H9 (cell line): Measurements from ENCODE around the gene SMARCC2. TPM values are rescaled to one million over a fixed set of nuclear protein-coding genes. Genes with fewer than 3 reads are reported as not detected.

ENCODE experiments used
- DNase-seq: peaks from one replicate; pipeline ENCODE4 v3.0.0-alpha.2; 2017
- H2AFZ ChIP-seq: one replicate; pipeline ENCODE4 v1.6.1; 2013; ENCODE audit warnings: mild to moderate bottlenecking, low read length, control low read depth, moderate library complexity
- H2AK5ac ChIP-seq: 2 replicates; pipeline ENCODE4 v1.6.1; 2013; ENCODE audit warnings: low read length, control low read depth, mixed read lengths; ENCODE audit not compliant: insufficient read length
- H2BK120ac ChIP-seq: one replicate; pipeline ENCODE4 v1.6.1; 2013; ENCODE audit warnings: low read depth, mild to moderate bottlenecking, low read length, control low read depth, inconsistent platforms; ENCODE audit not compliant: poor library complexity, severe bottlenecking
- H2BK12ac ChIP-seq: 2 replicates; pipeline ENCODE4 v1.6.1; 2013; ENCODE audit warnings: low read length, control low read depth, mixed read lengths, low read depth; ENCODE audit not compliant: insufficient read length
- H2BK15ac ChIP-seq: 2 replicates; pipeline ENCODE4 v1.6.1; 2013; ENCODE audit warnings: low read depth, low read length, control low read depth
- H2BK20ac ChIP-seq: one replicate; pipeline ENCODE4 v1.6.1; 2013; ENCODE audit warnings: low read depth, mild to moderate bottlenecking, low read length, control low read depth, inconsistent platforms; ENCODE audit not compliant: poor library complexity, severe bottlenecking
- H2BK5ac ChIP-seq: 2 replicates; pipeline ENCODE4 v1.6.1; 2013; ENCODE audit warnings: low read length, control low read depth, mixed read lengths; ENCODE audit not compliant: insufficient read length
- H3K14ac ChIP-seq: 2 replicates; pipeline ENCODE4 v1.6.1; 2013; ENCODE audit warnings: low read length, control low read depth; ENCODE audit not compliant: insufficient read depth
- H3K18ac ChIP-seq: 2 replicates; pipeline ENCODE4 v1.6.1; 2013; ENCODE audit warnings: low read depth, mild to moderate bottlenecking, mixed read lengths, low read length, control low read depth; ENCODE audit not compliant: insufficient read length
- H3K23ac ChIP-seq: 2 replicates; pipeline ENCODE4 v1.6.1; 2013; ENCODE audit warnings: low read length, control low read depth, mixed read lengths, low read depth; ENCODE audit not compliant: insufficient read length
- H3K23me2 ChIP-seq: 2 replicates; pipeline ENCODE4 v1.6.1; 2013; ENCODE audit warnings: low read depth, mild to moderate bottlenecking, mixed read lengths, low read length, control low read depth; ENCODE audit not compliant: insufficient read length, poor library complexity, severe bottlenecking
- H3K27ac ChIP-seq: 2 replicates; pipeline ENCODE4 v1.5.1; 2013; ENCODE audit warnings: low read length, control low read depth, mixed read lengths, low read depth; ENCODE audit not compliant: insufficient read length
- H3K27me3 ChIP-seq: 2 replicates; pipeline ENCODE4 v1.6.1; 2013; ENCODE audit warnings: low read length, control low read depth, inconsistent platforms; ENCODE audit not compliant: insufficient read depth
- H3K4ac ChIP-seq: 2 replicates; pipeline ENCODE4 v1.6.1; 2013; ENCODE audit warnings: low read depth, mild to moderate bottlenecking, control low read depth, inconsistent platforms, low read length, moderate library complexity
- H3K4me1 ChIP-seq: 2 replicates; pipeline ENCODE4 v1.6.1; 2013; ENCODE audit warnings: low read length, control low read depth, inconsistent platforms; ENCODE audit not compliant: insufficient read depth
- H3K4me2 ChIP-seq: 2 replicates; pipeline ENCODE4 v1.6.1; 2013; ENCODE audit warnings: low read length, control low read depth, mixed read lengths; ENCODE audit not compliant: insufficient read length, insufficient read depth
- H3K56ac ChIP-seq: 2 replicates; pipeline ENCODE4 v1.6.1; 2013; ENCODE audit warnings: low read depth, mild to moderate bottlenecking, mixed read lengths, low read length, control low read depth; ENCODE audit not compliant: insufficient read length
- H3K79me1 ChIP-seq: 2 replicates; pipeline ENCODE4 v1.6.1; 2013; ENCODE audit warnings: low read depth, mild to moderate bottlenecking, moderate library complexity, low read length, control low read depth, inconsistent platforms; ENCODE audit not compliant: insufficient read depth, poor library complexity, severe bottlenecking
- H3K79me2 ChIP-seq: 2 replicates; pipeline ENCODE4 v1.6.1; 2013; ENCODE audit warnings: low read length, control low read depth, inconsistent platforms; ENCODE audit not compliant: insufficient read depth
- H3K9ac ChIP-seq: 2 replicates; pipeline ENCODE4 v1.6.1; 2013; ENCODE audit warnings: low read length, control low read depth, mixed read lengths; ENCODE audit not compliant: insufficient read length; ENCODE audit errors: extremely low read depth
- H3K9me3 ChIP-seq: one replicate; pipeline ENCODE4 v1.6.1; 2013; ENCODE audit warnings: low read depth, low read length, inconsistent platforms; ENCODE audit not compliant: control insufficient read depth
- H3T11ph ChIP-seq: one replicate; pipeline ENCODE4 v1.6.1; 2013; ENCODE audit warnings: mild to moderate bottlenecking, low read length, control low read depth, inconsistent platforms
- H4K20me1 ChIP-seq: one replicate; pipeline ENCODE4 v1.6.1; 2013; ENCODE audit not compliant: control insufficient read depth, insufficient read length, insufficient read depth
- H4K5ac ChIP-seq: 2 replicates; pipeline ENCODE4 v1.6.1; 2013; ENCODE audit warnings: low read depth, mild to moderate bottlenecking, mixed read lengths, low read length, control low read depth; ENCODE audit not compliant: insufficient read length
- H4K8ac ChIP-seq: replicated peaks from 2 replicates; pipeline ENCODE4 v1.6.1; 2013; ENCODE audit warnings: low read length, control low read depth, mixed read lengths, low read depth; ENCODE audit not compliant: insufficient read length
- H4K91ac ChIP-seq: 2 replicates; pipeline ENCODE4 v1.6.1; 2013; ENCODE audit warnings: low read depth, mild to moderate bottlenecking, moderate library complexity, mixed read lengths, low read length, control low read depth; ENCODE audit not compliant: insufficient read length
- H3K27ac Mint-ChIP-seq, 3 experiments: 2 replicates in 2 of 3; 3 replicates in 1 of 3; pipeline ENCODE4 v1.8.0; 2020 to 2021; ENCODE audit warnings: mixed read lengths in 3 of 3, mild to moderate bottlenecking in 1 of 3, moderate library complexity in 1 of 3
- H3K27me3 Mint-ChIP-seq: 2 replicates; pipeline ENCODE4 v1.8.0; 2021; ENCODE audit warnings: low read depth, mild to moderate bottlenecking, moderate library complexity, mixed read lengths
- H3K36me3 Mint-ChIP-seq, 3 experiments: 2 replicates in 2 of 3; 3 replicates in 1 of 3; pipeline ENCODE4 v1.8.0; 2020 to 2021; ENCODE audit warnings: low read depth in 3 of 3, mixed read lengths in 3 of 3; ENCODE audit not compliant: insufficient read depth in 1 of 3
- H3K4me1 Mint-ChIP-seq, 2 experiments: 2 replicates each; pipeline ENCODE4 v1.8.0; 2020; ENCODE audit warnings: mixed read lengths in 2 of 2
- H3K4me3 Mint-ChIP-seq, 2 experiments: 2 replicates in 1 of 2; 3 replicates in 1 of 2; pipeline ENCODE4 v1.8.0; 2020 to 2021; ENCODE audit warnings: mild to moderate bottlenecking in 2 of 2, mixed read lengths in 2 of 2, moderate library complexity in 1 of 2
- H3K9me3 Mint-ChIP-seq, 2 experiments: 2 replicates in 1 of 2; 3 replicates in 1 of 2; pipeline ENCODE4 v1.8.0; 2020; ENCODE audit warnings: mild to moderate bottlenecking in 2 of 2, mixed read lengths in 2 of 2, moderate library complexity in 1 of 2
- CTCF ChIP-seq: fragments of 200-600 bp; sonication (generic); conservative IDR thresholded peaks from 3 replicates; pipeline ENCODE4 v1.8.0; 2021; ENCODE audit warnings: antibody characterized with exemption, mild to moderate bottlenecking
- WGBS: extraction: QIAGEN DNeasy Blood & Tissue Kit; methylation state at CpG from one replicate; pipeline ENCODE4 v1.1.7; 2013; ENCODE audit warnings: missing lambda C conversion rate, low lambda C conversion rate, mixed read lengths; ENCODE audit not compliant: insufficient read length; ENCODE audit errors: extremely low coverage; 5-methylcytosine and 5-hydroxymethylcytosine counted together
- total RNA-seq: library from RNA; stranded (reverse); gene quantifications from 2 replicates; pipeline ENCODE4 v1.2.1, GENCODE V29; 2021

SMARCC2 gene
- total RNA-seq, 1 experiment from 2014 or later, result 86.9 TPM

- DNase-seq, result no peak
- Histone ChIP-seq H3K4ac (no peak overlapping the region), H3K4me1 (peaks cover 2% of the 10 kb centered on the region; the same call in 1 of the 2 replicates), H3K27ac (no peak overlapping the region), H3K23me2 (peaks cover 25% of the 10 kb centered on the region), H3K79me2 (peaks cover 3% of the 10 kb centered on the region; the same call in 1 of the 2 replicates), H3T11ph (no peak overlapping the region), H2AK5ac (no peak overlapping the region), H2BK120ac (no peak overlapping the region), H2BK5ac (no peak overlapping the region), H3K9me3 (no peaks in the 10 kb centered on the region), H4K5ac (no peak overlapping the region), H2BK15ac (no peak overlapping the region), H3K9ac (no peak overlapping the region), H3K14ac (no peak overlapping the region), H3K56ac (no peak overlapping the region), H2BK20ac (no peak overlapping the region), H3K27me3 (no peaks in the 10 kb centered on the region), H4K20me1 (no peaks in the 10 kb centered on the region), H3K79me1 (peaks cover 1% of the 10 kb centered on the region), H4K8ac (no peak overlapping the region), H2AFZ (no peak overlapping the region), H4K91ac (no peak overlapping the region), H3K4me2 (no peak overlapping the region), H2BK12ac (no peak overlapping the region), H3K23ac (no peak overlapping the region), H3K18ac (no peak overlapping the region)
- H3K9me3 Mint-ChIP-seq, result peaks cover 0 to 4% of the 10 kb centered on the region in 2 experiments; a peak in 3 of 5 replicates
- peaks cover 28 to 36% (median 34%) of the 10 kb centered on the region in 3 experiments for H3K36me3 Mint-ChIP-seq
- peak overlapping the region in 1 of 3 experiments; percentile 30; a peak in 1 of 7 replicates for H3K27ac Mint-ChIP-seq
- no peak for TF ChIP-seq CTCF
- peak overlapping the region; percentile 12 to 27; a peak in 1 of 5 replicates for H3K4me3 Mint-ChIP-seq
- peaks cover 4% of the 10 kb centered on the region; the same call in 1 of the 2 replicates for H3K27me3 Mint-ChIP-seq
- no CpG with 5 or more reads among the region's 5 CpGs for WGBS
- peaks cover 34 to 45% of the 10 kb centered on the region in 2 experiments for H3K4me1 Mint-ChIP-seq
Observed at GRCh38 chr12:56154818-56155217, 34.5 kb downstream of the SMARCC2 start.
